IMR-90 (cell line): ENCODE results near the gene PPARG. TPM values are rescaled to one million over a fixed set of nuclear protein-coding genes. Genes with fewer than 3 reads are reported as not detected.

Experiments used
- ATAC-seq: fragments of 200-7000 bp; cut with Tn5 transposase; 2 replicates; pipeline ENCODE4 v1.9.1; 2020; ENCODE audit warnings: low read depth, mild to moderate bottlenecking, moderate library complexity
- BruUV-seq: library from RNA; stranded (reverse); fragments of 400-500 nt; replicated peaks from 2 replicates; lab custom pipeline; 2021; lab: Mats Ljungman, UMichigan
- CTCF ChIA-PET: fragments of 300-600 bp; formaldehyde crosslinking; extraction: SDS; loops from one replicate; lab custom pipeline; 2021; ENCODE audit warnings: antibody characterized with exemption; lab: Yijun Ruan, JAX
- POLR2A ChIA-PET: fragments of 300-600 bp; sonication (Branson Sonifier 250); formaldehyde crosslinking; loops from one replicate; lab custom pipeline; 2022; ENCODE audit warnings: antibody characterized with exemption; ENCODE audit not compliant: unreplicated experiment; lab: Charles Lee
- DNase-seq: peaks from one replicate; pipeline ENCODE4 v3.0.0; 2013
- H2AFZ ChIP-seq: replicated peaks from 2 replicates; pipeline ENCODE3; 2013; ENCODE audit warnings: low read length, mild to moderate bottlenecking; ENCODE audit not compliant: poor library complexity
- H2AK5ac ChIP-seq: 2 replicates; pipeline ENCODE4 v1.6.1; 2013; ENCODE audit warnings: low read depth, low read length, inconsistent platforms
- H2AK9ac ChIP-seq: replicated peaks from 2 replicates; pipeline ENCODE3; 2013; ENCODE audit warnings: mild to moderate bottlenecking, low read depth, low read length, moderate library complexity; ENCODE audit not compliant: poor library complexity
- H2BK120ac ChIP-seq: 2 replicates; pipeline ENCODE4 v1.6.1; 2013; ENCODE audit warnings: low read depth, low read length, inconsistent platforms
- H2BK15ac ChIP-seq: 3 replicates; pipeline ENCODE4 v1.6.1; 2013; ENCODE audit warnings: low read depth, low read length, inconsistent platforms
- H2BK20ac ChIP-seq: 2 replicates; pipeline ENCODE4 v1.6.1; 2013; ENCODE audit warnings: low read depth, mild to moderate bottlenecking, inconsistent platforms, low read length, moderate library complexity
- H2BK5ac ChIP-seq: 2 replicates; pipeline ENCODE4 v1.6.1; 2013; ENCODE audit warnings: mild to moderate bottlenecking, low read depth, low read length, inconsistent platforms; ENCODE audit not compliant: poor library complexity, severe bottlenecking
- H3K14ac ChIP-seq: replicated peaks from 2 replicates; pipeline ENCODE4 v1.6.1; 2013; ENCODE audit warnings: low read depth, low read length, inconsistent platforms
- H3K18ac ChIP-seq: 2 replicates; pipeline ENCODE4 v1.6.1; 2013; ENCODE audit warnings: low read depth, low read length, control low read depth
- H3K23ac ChIP-seq: 2 replicates; pipeline ENCODE4 v1.6.1; 2013; ENCODE audit warnings: low read depth, low read length, inconsistent platforms
- H3K27ac ChIP-seq: 2 replicates; pipeline ENCODE4 v1.5.1; 2013; ENCODE audit warnings: mild to moderate bottlenecking, control low read depth, low read length; ENCODE audit not compliant: insufficient read depth
- H3K27me3 ChIP-seq: 2 replicates; pipeline ENCODE4 v1.6.1; 2013; ENCODE audit warnings: low read length; ENCODE audit not compliant: control insufficient read depth, insufficient read depth
- H3K36me3 ChIP-seq: 2 replicates; pipeline ENCODE4 v1.6.1; 2013; ENCODE audit warnings: low read length, mixed read lengths; ENCODE audit not compliant: control insufficient read depth, insufficient read depth
- H3K4ac ChIP-seq: 2 replicates; pipeline ENCODE4 v1.6.1; 2013; ENCODE audit warnings: low read depth, low read length, inconsistent platforms
- H3K4me1 ChIP-seq: 2 replicates; pipeline ENCODE4 v1.6.1; 2013; ENCODE audit warnings: low read length, mixed read lengths; ENCODE audit not compliant: control insufficient read depth, insufficient read depth
- H3K4me2 ChIP-seq: 2 replicates; pipeline ENCODE4 v1.6.1; 2013; ENCODE audit warnings: low read depth, mild to moderate bottlenecking, control low read depth, low read length, moderate library complexity
- H3K4me3 ChIP-seq: 2 replicates; pipeline ENCODE4 v1.5.1; 2013; ENCODE audit warnings: low read depth, mild to moderate bottlenecking, control low read depth, low read length, moderate library complexity; ENCODE audit not compliant: insufficient read depth
- H3K56ac ChIP-seq: 2 replicates; pipeline ENCODE4 v1.6.1; 2013; ENCODE audit warnings: low read length, inconsistent platforms; ENCODE audit not compliant: insufficient read depth; ENCODE audit errors: extremely low read depth
- H3K79me1 ChIP-seq, 2 experiments: 2 replicates each; pipeline ENCODE4 v1.6.1; 2013; ENCODE audit warnings: low read length in 2 of 2, inconsistent platforms in 1 of 2, low read depth in 1 of 2
- H3K9ac ChIP-seq: 2 replicates; pipeline ENCODE4 v1.6.1; 2013; ENCODE audit warnings: low read depth, low read length, control low read depth
- H3K9me1 ChIP-seq: 2 replicates; pipeline ENCODE4 v1.6.1; 2013; ENCODE audit warnings: low read length, inconsistent platforms; ENCODE audit not compliant: insufficient read depth
- H3K9me3 ChIP-seq: 2 replicates; pipeline ENCODE4 v1.6.1; 2013; ENCODE audit warnings: low read length; ENCODE audit not compliant: control insufficient read depth, insufficient read depth
- H4K20me1 ChIP-seq: 2 replicates; pipeline ENCODE4 v1.6.1; 2013; ENCODE audit warnings: low read length, inconsistent platforms; ENCODE audit not compliant: insufficient read depth
- H4K5ac ChIP-seq: 2 replicates; pipeline ENCODE4 v1.6.1; 2013; ENCODE audit warnings: mild to moderate bottlenecking, low read depth, low read length, control low read depth
- H4K8ac ChIP-seq, 2 experiments: 2 replicates each; pipeline ENCODE4 v1.6.1; 2013; ENCODE audit warnings: low read depth in 2 of 2, low read length in 2 of 2, control low read depth in 1 of 2, inconsistent platforms in 1 of 2
- H4K91ac ChIP-seq: 2 replicates; pipeline ENCODE4 v1.6.1; 2013; ENCODE audit warnings: low read depth, low read length, inconsistent platforms; ENCODE audit not compliant: insufficient read depth
- BHLHE40 ChIP-seq: fragments of 150-350 bp; IDR thresholded peaks from 2 replicates; pipeline ENCODE4 v1.6.1; 2016; ENCODE audit warnings: mild to moderate bottlenecking, low read depth, low read length
- CEBPB ChIP-seq: IDR thresholded peaks from 2 replicates; pipeline ENCODE4 v1.6.1; 2012; ENCODE audit warnings: low read depth, low read length, improper control_type of control experiment
- CHD1 ChIP-seq: IDR thresholded peaks from 2 replicates; pipeline ENCODE4 v1.6.1; 2012; ENCODE audit warnings: low read depth, low read length, improper control_type of control experiment
- FOS ChIP-seq: fragments of 150-350 bp; IDR thresholded peaks from 2 replicates; pipeline ENCODE4 v1.6.1; 2016; ENCODE audit warnings: low read depth, low read length
- MAZ ChIP-seq: IDR thresholded peaks from 2 replicates; pipeline ENCODE4 v1.6.1; 2012; ENCODE audit warnings: low read depth, mild to moderate bottlenecking, low read length, improper control_type of control experiment, moderate library complexity, borderline replicate concordance
- MXI1 ChIP-seq: IDR thresholded peaks from 2 replicates; pipeline ENCODE4 v1.6.1; 2012; ENCODE audit warnings: low read depth, mild to moderate bottlenecking, low read length, moderate library complexity, borderline replicate concordance
- NFE2L2 ChIP-seq: fragments of 150-350 bp; IDR thresholded peaks from 2 replicates; pipeline ENCODE4 v1.6.1; 2016; ENCODE audit warnings: low read depth, mild to moderate bottlenecking, low read length
- RAD21 ChIP-seq: IDR thresholded peaks from 2 replicates; pipeline ENCODE4 v1.6.1; 2012; ENCODE audit warnings: low read length, improper control_type of control experiment
- RCOR1 ChIP-seq: IDR thresholded peaks from 2 replicates; pipeline ENCODE4 v1.6.1; 2012; ENCODE audit warnings: mild to moderate bottlenecking, low read length, improper control_type of control experiment; ENCODE audit not compliant: insufficient replicate concordance
- WGBS, 2 experiments: methylation state at CpG; one replicate each; pipeline versions ENCODE4 v1.1.5 to v1.1.7; 2013; ENCODE audit warnings: missing lambda C conversion rate in 2 of 2; ENCODE audit not compliant: insufficient read length in 1 of 2; ENCODE audit errors: extremely low coverage in 2 of 2; 5-methylcytosine and 5-hydroxymethylcytosine counted together
- dilution Hi-C: fragments of 300-500 bp; cut with HindIII; formaldehyde crosslinking; loops from one replicate; pipeline ENCODE4 v1.14.3; 2018; ENCODE audit warnings: low sequenced_read_pairs; ENCODE audit not compliant: unreplicated experiment
- in situ Hi-C: fragments of 300-500 bp; cut with MboI; formaldehyde crosslinking; loops from 3 replicates; pipeline ENCODE4 v1.14.3; 2019; ENCODE audit warnings: low sequenced_read_pairs, inconsistent platforms, mixed read lengths
- intact Hi-C: fragments of 100-400 bp; cut with micrococcal nuclease; formaldehyde crosslinking; loops from 2 replicates; pipeline ENCODE4 v1.10.0; 2022
- polyA plus RNA-seq, 3 experiments: library from polyadenylated mRNA; depleted of rRNA; stranded (reverse); fragments of >200 nt; gene quantifications; 2 replicates each; pipeline ENCODE4 v1.2.3, GENCODE V29; 2012; ENCODE audit warnings: low replicate concordance in 1 of 3
- total RNA-seq: library from RNA; depleted of rRNA; stranded (reverse); fragments of >200 nt; gene quantifications from 2 replicates; pipeline ENCODE4 v1.2.3, GENCODE V29; 2012
- TF ChIP-seq, protein P1 (sequence below): fragments of 150-350 bp; IDR thresholded peaks from 2 replicates; pipeline ENCODE4 v1.6.1; 2016; ENCODE audit warnings: low read depth, mild to moderate bottlenecking, low read length, moderate library complexity, borderline replicate concordance
- TF ChIP-seq, protein P2 (sequence below): conservative IDR thresholded peaks from 2 replicates; pipeline ENCODE4 v1.5.1; 2012; ENCODE audit warnings: mild to moderate bottlenecking, low read depth, low read length, improper control_type of control experiment
- TF ChIP-seq, protein P3 (sequence below): fragments of 150-350 bp; IDR thresholded peaks from 2 replicates; pipeline ENCODE4 v1.6.1; 2017; ENCODE audit warnings: mild to moderate bottlenecking, antibody characterized with exemption, low read length, low read depth

Gene PPARG
- total and polyA plus RNA-seq, 2 of the 4 experiments (the other 2 are of a cell fraction): 11.2 to 23.8 TPM

DNA sequence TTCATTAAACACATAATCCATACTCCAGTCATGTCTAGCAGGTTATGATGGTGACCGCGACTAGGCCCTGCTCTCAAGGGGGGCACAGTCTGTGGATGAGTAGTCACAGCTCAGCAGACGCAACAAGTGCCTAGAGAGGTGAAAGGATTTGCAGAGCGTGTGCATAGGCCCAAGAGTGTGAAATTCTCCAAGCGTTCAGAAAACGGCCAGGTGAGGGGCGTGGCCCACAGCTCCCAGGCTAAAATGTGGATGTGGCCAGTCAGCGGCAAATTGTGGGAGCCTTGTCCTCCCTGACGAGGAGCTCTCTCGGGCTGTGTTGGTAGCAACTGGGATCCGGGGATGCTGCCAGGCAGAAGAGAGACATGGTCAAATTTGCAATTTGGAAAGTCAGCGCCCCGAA lies 149.0 kb downstream of the PPARG start:
- Histone ChIP-seq H2BK20ac (no peak overlapping the region), H4K5ac (no peak overlapping the region), H2AFZ (no peak overlapping the region), H2BK120ac (no peak overlapping the region), H4K91ac (no peak overlapping the region), H2AK5ac (no peak overlapping the region), H2BK5ac (no peak overlapping the region), H3K27ac (no peak overlapping the region), H3K18ac (no peak overlapping the region), H4K8ac (no peak overlapping the region), H3K4me3 (no peak overlapping the region), H3K23ac (no peak overlapping the region), H3K27me3 (0 out of 2 replicates have a peak, but pooled peaks cover 2% of the 10 kb centered on the region), H3K9me3 (no peaks in the 10 kb centered on the region), H2BK15ac (no peak overlapping the region), H2AK9ac (no peak overlapping the region), H3K56ac (no peak overlapping the region), H3K14ac (no peak overlapping the region), H3K36me3 (peaks cover 6% of the 10 kb centered on the region; the same call in 1 of the 2 replicates), H3K9me1 (0 out of 2 replicates have a peak, but pooled peaks cover 3% of the 10 kb centered on the region), H3K4me1 (peaks cover 9% of the 10 kb centered on the region), H3K9ac (no peak overlapping the region), H3K4ac (no peak overlapping the region), H3K4me2 (no peak overlapping the region), H4K20me1 (no peaks in the 10 kb centered on the region), H3K79me1 (no peaks in the 10 kb centered on the region)
- DNase-seq (no peak), ATAC-seq (no peak)
- TF ChIP-seq MAZ (no peak), MXI1 (no peak), RCOR1 (no peak), RAD21 (no peak), BHLHE40 (no peak), CEBPB (no peak), NFE2L2 (no peak), FOS (no peak), CHD1 (no peak)
- TF ChIP-seq, protein P1, sequence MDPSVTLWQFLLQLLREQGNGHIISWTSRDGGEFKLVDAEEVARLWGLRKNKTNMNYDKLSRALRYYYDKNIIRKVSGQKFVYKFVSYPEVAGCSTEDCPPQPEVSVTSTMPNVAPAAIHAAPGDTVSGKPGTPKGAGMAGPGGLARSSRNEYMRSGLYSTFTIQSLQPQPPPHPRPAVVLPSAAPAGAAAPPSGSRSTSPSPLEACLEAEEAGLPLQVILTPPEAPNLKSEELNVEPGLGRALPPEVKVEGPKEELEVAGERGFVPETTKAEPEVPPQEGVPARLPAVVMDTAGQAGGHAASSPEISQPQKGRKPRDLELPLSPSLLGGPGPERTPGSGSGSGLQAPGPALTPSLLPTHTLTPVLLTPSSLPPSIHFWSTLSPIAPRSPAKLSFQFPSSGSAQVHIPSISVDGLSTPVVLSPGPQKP: no peak
- TF ChIP-seq, protein P2, sequence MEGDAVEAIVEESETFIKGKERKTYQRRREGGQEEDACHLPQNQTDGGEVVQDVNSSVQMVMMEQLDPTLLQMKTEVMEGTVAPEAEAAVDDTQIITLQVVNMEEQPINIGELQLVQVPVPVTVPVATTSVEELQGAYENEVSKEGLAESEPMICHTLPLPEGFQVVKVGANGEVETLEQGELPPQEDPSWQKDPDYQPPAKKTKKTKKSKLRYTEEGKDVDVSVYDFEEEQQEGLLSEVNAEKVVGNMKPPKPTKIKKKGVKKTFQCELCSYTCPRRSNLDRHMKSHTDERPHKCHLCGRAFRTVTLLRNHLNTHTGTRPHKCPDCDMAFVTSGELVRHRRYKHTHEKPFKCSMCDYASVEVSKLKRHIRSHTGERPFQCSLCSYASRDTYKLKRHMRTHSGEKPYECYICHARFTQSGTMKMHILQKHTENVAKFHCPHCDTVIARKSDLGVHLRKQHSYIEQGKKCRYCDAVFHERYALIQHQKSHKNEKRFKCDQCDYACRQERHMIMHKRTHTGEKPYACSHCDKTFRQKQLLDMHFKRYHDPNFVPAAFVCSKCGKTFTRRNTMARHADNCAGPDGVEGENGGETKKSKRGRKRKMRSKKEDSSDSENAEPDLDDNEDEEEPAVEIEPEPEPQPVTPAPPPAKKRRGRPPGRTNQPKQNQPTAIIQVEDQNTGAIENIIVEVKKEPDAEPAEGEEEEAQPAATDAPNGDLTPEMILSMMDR: no peak
- TF ChIP-seq, protein P3, sequence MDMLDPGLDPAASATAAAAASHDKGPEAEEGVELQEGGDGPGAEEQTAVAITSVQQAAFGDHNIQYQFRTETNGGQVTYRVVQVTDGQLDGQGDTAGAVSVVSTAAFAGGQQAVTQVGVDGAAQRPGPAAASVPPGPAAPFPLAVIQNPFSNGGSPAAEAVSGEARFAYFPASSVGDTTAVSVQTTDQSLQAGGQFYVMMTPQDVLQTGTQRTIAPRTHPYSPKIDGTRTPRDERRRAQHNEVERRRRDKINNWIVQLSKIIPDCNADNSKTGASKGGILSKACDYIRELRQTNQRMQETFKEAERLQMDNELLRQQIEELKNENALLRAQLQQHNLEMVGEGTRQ: no peak
- in situ Hi-C loops: no loop called here
- intact Hi-C loops: loop anchor here (1.0 kb wide), 1 partner anchor 35 kb away; no protein-coding TSS in a partner anchor
- 96% methylated on average over 8 of the region's 13 CpGs; no CpG with 5 or more reads in 1 of the 2 experiments for whole genome bisulfite sequencing, 2 experiments
- dilution Hi-C loops: no loop called here
- ChIA-PET POLR2A (no interaction called here), CTCF (no interaction called here)
- BruUV-seq: no TSS peak
